H1 (cell line): Measurements from ENCODE around the gene NBL1. TPM values are rescaled to one million over a fixed set of nuclear protein-coding genes. Genes with fewer than 3 reads are reported as not detected.

Experiments used
- CTCF ChIA-PET: fragments of 300-600 bp; sonication (Branson Sonifier 250); formaldehyde crosslinking; loops from one replicate; lab custom pipeline; 2021; ENCODE audit not compliant: partially characterized antibody; lab: Charles Lee
- POLR2A ChIA-PET: fragments of 300-600 bp; sonication (Branson Sonifier 250); formaldehyde crosslinking; loops from one replicate; lab custom pipeline; 2021; ENCODE audit warnings: inconsistent platforms; ENCODE audit not compliant: partially characterized antibody; lab: Charles Lee
- DNase-seq, 2 experiments: peaks; one replicate each; pipeline versions ENCODE4 v3.0.0 to v3.0.0-alpha.2; 2010 to 2022; ENCODE audit warnings: low spot score in 2 of 2, low read depth in 1 of 2, mixed read lengths in 1 of 2
- FAIRE-seq: peaks from 2 replicates; lab custom pipeline; 2011; peaks lifted over from hg19 to GRCh38; lab: Jason Lieb, UNC
- H2AFZ ChIP-seq: 2 replicates; pipeline ENCODE4 v1.8.1; 2012; ENCODE audit warnings: low read length, inconsistent platforms
- H2AK5ac ChIP-seq: 2 replicates; pipeline ENCODE4 v1.6.1; 2013; ENCODE audit warnings: low read depth, low read length
- H2BK120ac ChIP-seq: replicated peaks from 2 replicates; pipeline ENCODE3; 2013; ENCODE audit warnings: low read depth, low read length, inconsistent platforms
- H2BK12ac ChIP-seq: 2 replicates; pipeline ENCODE4 v1.6.1; 2013; ENCODE audit warnings: low read depth, low read length
- H2BK15ac ChIP-seq: 2 replicates; pipeline ENCODE4 v1.6.1; 2013; ENCODE audit warnings: low read length
- H2BK20ac ChIP-seq: 2 replicates; pipeline ENCODE4 v1.6.1; 2013; ENCODE audit warnings: low read length
- H2BK5ac ChIP-seq: 2 replicates; pipeline ENCODE4 v1.6.1; 2013; ENCODE audit warnings: low read depth, low read length
- H3K14ac ChIP-seq: 2 replicates; pipeline ENCODE4 v1.6.1; 2013; ENCODE audit warnings: inconsistent platforms; ENCODE audit not compliant: insufficient read length
- H3K18ac ChIP-seq: 2 replicates; pipeline ENCODE4 v1.6.1; 2013; ENCODE audit warnings: low read length; ENCODE audit errors: extremely low read depth
- H3K23ac ChIP-seq: 2 replicates; pipeline ENCODE4 v1.6.1; 2013; ENCODE audit warnings: inconsistent platforms; ENCODE audit not compliant: insufficient read length
- H3K23me2 ChIP-seq: 2 replicates; pipeline ENCODE4 v1.6.1; 2013; ENCODE audit warnings: low read depth, low read length
- H3K27ac ChIP-seq: 2 replicates; pipeline ENCODE4 v1.6.1; 2011; ENCODE audit warnings: low read depth, low read length, inconsistent platforms
- H3K27me3 ChIP-seq, 4 experiments: replicated peaks in 1 of 4; 1 replicate in 1 of 4; 2 replicates in 3 of 4; pipeline versions ENCODE4 v1.6.1 to v1.8.1; 2011 to 2013; ENCODE audit warnings: low read length in 3 of 4, mild to moderate bottlenecking in 3 of 4, inconsistent platforms in 2 of 4, mixed read lengths in 2 of 4, moderate library complexity in 1 of 4; ENCODE audit not compliant: control insufficient read depth in 3 of 4, insufficient read depth in 3 of 4; ENCODE audit errors: extremely low read depth in 1 of 4
- H3K36me3 ChIP-seq, 4 experiments: 2 replicates each; pipeline versions ENCODE4 v1.6.1 to v1.8.1; 2011 to 2013; ENCODE audit warnings: mild to moderate bottlenecking in 4 of 4, low read length in 3 of 4, moderate library complexity in 2 of 4, control low read depth in 1 of 4, inconsistent platforms in 1 of 4; ENCODE audit not compliant: insufficient read depth in 4 of 4, control insufficient read depth in 2 of 4
- H3K4ac ChIP-seq: replicated peaks from 2 replicates; pipeline ENCODE3; 2013; ENCODE audit warnings: low read length, low read depth, mixed read lengths, inconsistent platforms; ENCODE audit not compliant: insufficient read length
- H3K4me1 ChIP-seq, 4 experiments: replicated peaks in 1 of 4; 1 replicate in 1 of 4; 2 replicates in 3 of 4; pipeline versions ENCODE4 v1.6.1 to v1.8.1; 2011 to 2013; ENCODE audit warnings: low read length in 3 of 4, inconsistent platforms in 2 of 4, mixed read lengths in 1 of 4; ENCODE audit not compliant: insufficient read depth in 4 of 4, control insufficient read depth in 3 of 4
- H3K4me2 ChIP-seq, 2 experiments: 2 replicates each; pipeline versions ENCODE4 v1.6.1 to v1.8.1; 2011 to 2013; ENCODE audit warnings: low read depth in 2 of 2, low read length in 2 of 2, control low read depth in 1 of 2, inconsistent platforms in 1 of 2, mild to moderate bottlenecking in 1 of 2; ENCODE audit not compliant: insufficient read depth in 1 of 2
- H3K4me3 ChIP-seq, 4 experiments: fragments of 200-600, 300-600 bp in 1 of 4; sonication (generic), shearing (Covaris generic), sonication (Bioruptor Twin) in 1 of 4; 2 replicates each; pipeline versions ENCODE4 v1.5.1 to v1.8.1; 2011 to 2016; ENCODE audit warnings: low read length in 4 of 4, low read depth in 3 of 4, control low read depth in 2 of 4, inconsistent platforms in 2 of 4, mild to moderate bottlenecking in 2 of 4, mixed read lengths in 1 of 4, moderate library complexity in 1 of 4; ENCODE audit not compliant: insufficient read depth in 2 of 4; ENCODE audit errors: extremely low read depth in 1 of 4
- H3K56ac ChIP-seq: replicated peaks from 2 replicates; pipeline ENCODE3; 2013; ENCODE audit warnings: low read depth, mild to moderate bottlenecking, mixed read lengths, low read length, inconsistent platforms; ENCODE audit not compliant: insufficient read length
- H3K79me1 ChIP-seq: 2 replicates; pipeline ENCODE4 v1.6.1; 2013; ENCODE audit warnings: low read depth, low read length, control low read depth
- H3K79me2 ChIP-seq, 2 experiments: 2 replicates each; pipeline versions ENCODE4 v1.6.1 to v1.8.1; 2012 to 2013; ENCODE audit warnings: low read length in 2 of 2, mild to moderate bottlenecking in 2 of 2, inconsistent platforms in 1 of 2; ENCODE audit not compliant: insufficient read depth in 2 of 2, control insufficient read depth in 1 of 2
- H3K9ac ChIP-seq, 4 experiments: replicated peaks in 1 of 4; 1 replicate in 1 of 4; 2 replicates in 3 of 4; pipeline versions ENCODE4 v1.6.1 to v1.8.1; 2011 to 2013; ENCODE audit warnings: low read depth in 3 of 4, low read length in 3 of 4, control low read depth in 2 of 4, mild to moderate bottlenecking in 2 of 4, moderate library complexity in 2 of 4, inconsistent platforms in 1 of 4; ENCODE audit errors: extremely low read depth in 1 of 4
- H3K9me3 ChIP-seq, 2 experiments: 2 replicates each; pipeline versions ENCODE4 v1.6.1 to v1.8.1; 2012 to 2013; ENCODE audit warnings: mild to moderate bottlenecking in 2 of 2, moderate library complexity in 2 of 2, control low read depth in 1 of 2, inconsistent platforms in 1 of 2, low read depth in 1 of 2, low read length in 1 of 2, mixed read lengths in 1 of 2; ENCODE audit not compliant: insufficient read depth in 2 of 2
- H4K20me1 ChIP-seq, 2 experiments: replicated peaks in 1 of 2; 2 replicates each; pipeline versions ENCODE3 to v1.8.1; 2011 to 2013; ENCODE audit warnings: inconsistent platforms in 2 of 2, low read length in 2 of 2, mild to moderate bottlenecking in 1 of 2; ENCODE audit not compliant: insufficient read depth in 2 of 2, control insufficient read depth in 1 of 2
- H4K5ac ChIP-seq: 2 replicates; pipeline ENCODE4 v1.6.1; 2013; ENCODE audit warnings: low read length, low read depth, mixed read lengths, inconsistent platforms; ENCODE audit not compliant: insufficient read length
- H4K8ac ChIP-seq: 2 replicates; pipeline ENCODE4 v1.8.0; 2013; ENCODE audit warnings: mild to moderate bottlenecking, moderate library complexity, low read length, inconsistent platforms; ENCODE audit not compliant: insufficient read depth; ENCODE audit errors: extremely low read depth
- H4K91ac ChIP-seq: replicated peaks from 2 replicates; pipeline ENCODE3; 2013; ENCODE audit warnings: low read length, mixed read lengths, inconsistent platforms; ENCODE audit not compliant: insufficient read length
- CREB1 ChIP-seq: IDR thresholded peaks from 2 replicates; pipeline ENCODE4 v1.6.1; 2012; ENCODE audit warnings: inconsistent platforms
- CTBP2 ChIP-seq: IDR thresholded peaks from 2 replicates; pipeline ENCODE4 v1.7.0; 2011; ENCODE audit warnings: borderline replicate concordance, mild to moderate bottlenecking, moderate library complexity, mixed read lengths, low read length; ENCODE audit not compliant: insufficient read depth, insufficient read length
- EGR1 ChIP-seq: IDR thresholded peaks from 2 replicates; pipeline ENCODE4 v1.6.1; 2011; ENCODE audit warnings: low read depth, low read length, borderline replicate concordance
- POLR2AphosphoS5 ChIP-seq: IDR thresholded peaks from 2 replicates; pipeline ENCODE4 v1.6.1; 2011; ENCODE audit warnings: low read depth, low read length
- RBBP5 ChIP-seq: IDR thresholded peaks from 2 replicates; pipeline ENCODE4 v1.7.1; 2012; ENCODE audit warnings: low read depth, mild to moderate bottlenecking, inconsistent platforms, low read length, moderate library complexity, borderline replicate concordance
- USF2 ChIP-seq: IDR thresholded peaks from 2 replicates; pipeline ENCODE4 v1.6.1; 2011; ENCODE audit warnings: low read length, improper control_type of control experiment
- whole genome bisulfite sequencing, 2 experiments: shearing (Covaris generic) in 1 of 2; methylation state at CpG; one replicate each; pipeline versions ENCODE4 v1.1.6 to v1.1.7; 2013 to 2015; ENCODE audit warnings: low lambda C conversion rate in 2 of 2, mixed read lengths in 2 of 2, inconsistent platforms in 1 of 2, low coverage in 1 of 2, missing lambda C conversion rate in 1 of 2; ENCODE audit not compliant: insufficient replicate concordance in 2 of 2, insufficient coverage in 1 of 2, insufficient read length in 1 of 2; ENCODE audit errors: extremely low coverage in 1 of 2, missing lambda C conversion rate in 1 of 2; 5-methylcytosine and 5-hydroxymethylcytosine counted together
- polyA plus RNA-seq, 7 experiments: library from polyadenylated mRNA; depleted of rRNA in 3 of 7; stranded (reverse) in 5 of 7; unstranded in 2 of 7; fragments of >200 nt in 5 of 7; fragments of 200-250 nt in 2 of 7; gene quantifications; 1 replicate in 5 of 7; 2 replicates in 1 of 7; 4 replicates in 1 of 7; pipeline versions ENCODE4 v1.2.1 to v1.2.3, GENCODE V29; 2011 to 2013; ENCODE audit warnings: missing spikeins in 2 of 7, mixed read lengths in 2 of 7
- total RNA-seq: library from RNA; stranded (reverse); fragmentation: NEBNext Ultra II Directional; extraction: Animal tissue kit (Norgen Biotek cat#: 25700); gene quantifications from 2 replicates; pipeline ENCODE4 v1.2.1, GENCODE V29; 2021

Gene NBL1
- total and polyA plus RNA-seq, 2 of the 8 experiments (the other 6 are each of a cell fraction or from before 2014, with no cell fraction given) = 8.7 to 9.7 TPM

DNA sequence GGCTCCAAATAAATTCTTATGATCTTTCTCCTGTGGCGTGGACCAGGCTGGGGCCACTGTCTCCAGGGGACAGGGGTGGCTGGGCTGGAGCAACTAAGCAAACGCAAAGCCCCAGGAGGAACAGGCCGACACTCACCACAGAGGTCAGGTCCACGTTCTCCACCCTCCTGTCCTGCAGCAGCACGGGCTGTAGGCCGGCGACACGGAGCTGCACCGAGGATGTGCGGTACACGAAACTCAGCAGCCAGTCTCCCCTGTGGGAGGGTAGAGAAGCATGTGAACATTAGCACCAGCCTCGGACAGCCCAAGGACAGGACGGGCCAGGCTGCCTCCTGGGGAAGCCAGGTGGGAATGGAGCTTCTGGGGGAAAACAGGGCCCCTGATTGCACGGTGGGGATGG is 50.2 kb downstream of the NBL1 start:
- POLR2A ChIA-PET = no interaction called here
- no peak for TF ChIP-seq POLR2AphosphoS5
- no peak for TF ChIP-seq USF2
- no peak for TF ChIP-seq CTBP2
- no peak for TF ChIP-seq CREB1
- TF ChIP-seq RBBP5 = no peak
- TF ChIP-seq EGR1 = no peak
- TF ChIP-seq, all 59 proteins: peak for 0
- CTCF ChIA-PET = interaction anchor here (0.7 to 5.9 kb wide), 5 partner anchors 11 to 800 kb away, joined by 3 to 45 read pairs (median 6); no protein-coding TSS in a partner anchor

More for the DNA sequence above, 50.2 kb downstream of the NBL1 start:
- Histone ChIP-seq H4K8ac (no peak overlapping the region), H4K91ac (no peak overlapping the region), H2BK5ac (no peak overlapping the region), H2BK12ac (no peak overlapping the region), H3K14ac (no peak overlapping the region), H3K4ac (no peak overlapping the region), H2BK20ac (no peak overlapping the region), H3K18ac (no peak overlapping the region), H3K4me3 (no peak overlapping the region), H2BK120ac (no peak overlapping the region), H3K9ac (no peak overlapping the region), H3K27ac (no peak overlapping the region), H2AFZ (no peak overlapping the region), H3K9me3 (no peaks in the 10 kb centered on the region), H4K20me1 (no peaks in the 10 kb centered on the region), H3K79me1 (no peaks in the 10 kb centered on the region), H3K4me2 (no peak overlapping the region), H3K56ac (no peak overlapping the region), H3K23me2 (no peaks in the 10 kb centered on the region), H3K4me1 (peaks cover 0 to 4% (median 3%) of the 10 kb centered on the region in 4 experiments; a peak in 4 of 7 replicates), H4K5ac (no peak overlapping the region), H2AK5ac (no peak overlapping the region), H3K23ac (no peak overlapping the region), H2BK15ac (0 out of 2 replicates have a peak overlapping the region, but pooled peaks have one; percentile 18), H3K27me3 (no peaks in the 10 kb centered on the region), H3K79me2 (no peaks in the 10 kb centered on the region), H3K36me3 (no peaks in the 10 kb centered on the region)
- DNase-seq (no peak), FAIRE-seq (no peak)
- WGBS, 2 experiments = 82% methylated on average over 13 of the region's 14 CpGs; no CpG with 5 or more reads in 1 of the 2 experiments
